NCI-H748 (cell line): ENCODE measurements around the gene POR.
"Not testable (repeated sequence)": the region's sequence is repeated elsewhere in the genome, so short reads cannot be mapped to it uniquely, and the experiment has no call there.

ENCODE experiments used
- DNase-seq: peaks from one replicate; lab custom pipeline; 2025; ENCODE audit not compliant: unreplicated experiment; lab: John Stamatoyannopoulos, UW

The POR gene

GRCh38 chr7:75884476-75884875 is 30.5 kb upstream of the POR start:
- DNase-seq: no peak

GRCh38 chr7:75885036-75885435 is 29.9 kb upstream of the POR start:
- DNase-seq: no peak

GRCh38 chr7:75887669-75888369 is 27.1 kb upstream of the POR start:
- DNase-seq: no peak

- DNase-seq: no peak
These were observed 26.3 kb upstream of the POR start for GRCh38 chr7:75888464-75889222.

GRCh38 chr7:75889223-75889825 is 25.6 kb upstream of the POR start:
- DNase-seq: no peak

GRCh38 chr7:75889826-75890225 is 25.1 kb upstream of the POR start:
- no peak for DNase-seq

- DNase-seq: not testable (repeated sequence)
These were observed 23.7 kb upstream of the POR start for GRCh38 chr7:75891237-75891636.

GRCh38 chr7:75891815-75892411 is 23.0 kb upstream of the POR start:
- no peak for DNase-seq

GRCh38 chr7:75892634-75893272 is 22.2 kb upstream of the POR start:
- no peak for DNase-seq

- DNase-seq: no peak
These were observed 18.1 kb upstream of the POR start for GRCh38 chr7:75896803-75897327.

GRCh38 chr7:75900617-75901315 is 14.2 kb upstream of the POR start:
- DNase-seq: no peak

GRCh38 chr7:75905785-75906604 is 9.0 kb upstream of the POR start:
- DNase-seq: peak; percentile 85

GRCh38 chr7:75906991-75907667 is 7.8 kb upstream of the POR start:
- no peak for DNase-seq

GRCh38 chr7:75907668-75908039 is 7.3 kb upstream of the POR start:
- not testable (repeated sequence) for DNase-seq

GRCh38 chr7:75909521-75910132 is 5.3 kb upstream of the POR start:
- no peak for DNase-seq

- not testable (repeated sequence) for DNase-seq
These were observed 3.8 kb upstream of the POR start for GRCh38 chr7:75911186-75911585.

- no peak for DNase-seq
These were observed 1.5 kb upstream of the POR start for GRCh38 chr7:75913437-75913836.

- DNase-seq: no peak
These were observed 743 bp upstream of the POR start for GRCh38 chr7:75914169-75914654.
